Aorta (tissue), 5 donors: ENCODE results near the gene NHP2. TPM values are rescaled to one million over a fixed set of nuclear protein-coding genes. Genes with fewer than 3 reads are reported as not detected.

ENCODE experiments used
- ATAC-seq: fragments of 200-7000 bp; cut with Tn5 transposase; one replicate; pipeline ENCODE4 v1.9.1; 2022; ENCODE audit warnings: moderate library complexity; ENCODE audit not compliant: low FRiP score
- DNase-seq, 2 donors: peaks; one replicate each; pipeline ENCODE4 v3.0.0-alpha.2; 2020
- H3K27ac ChIP-seq, 2 donors: one replicate each; pipeline ENCODE4 v1.5.1; 2013; ENCODE audit warnings: low read length in 2 of 2, mild to moderate bottlenecking in 2 of 2, moderate library complexity in 2 of 2, control low read depth in 1 of 2, inconsistent platforms in 1 of 2, low read depth in 1 of 2
- H3K27me3 ChIP-seq, 2 donors: one replicate each; pipeline ENCODE4 v1.6.1; 2013; ENCODE audit warnings: control low read depth in 1 of 2, low read length in 1 of 2, mild to moderate bottlenecking in 1 of 2, moderate library complexity in 1 of 2; ENCODE audit not compliant: insufficient read depth in 2 of 2, control insufficient read depth in 1 of 2
- H3K36me3 ChIP-seq, 2 donors: one replicate each; pipeline ENCODE4 v1.6.1; 2013; ENCODE audit warnings: control low read depth in 1 of 2, low read length in 1 of 2, mild to moderate bottlenecking in 1 of 2; ENCODE audit not compliant: insufficient read depth in 2 of 2, control insufficient read depth in 1 of 2
- H3K4me1 ChIP-seq, 2 donors: one replicate each; pipeline ENCODE4 v1.6.1; 2013; ENCODE audit warnings: low read length in 2 of 2, control low read depth in 1 of 2, mild to moderate bottlenecking in 1 of 2, moderate library complexity in 1 of 2; ENCODE audit not compliant: insufficient read depth in 2 of 2, control insufficient read depth in 1 of 2
- H3K4me3 ChIP-seq, 2 donors: one replicate each; pipeline ENCODE4 v1.5.1; 2013; ENCODE audit warnings: low read length in 2 of 2, control low read depth in 1 of 2, mild to moderate bottlenecking in 1 of 2
- H3K9me3 ChIP-seq: one replicate; pipeline ENCODE4 v1.6.1; 2013; ENCODE audit warnings: mild to moderate bottlenecking, low read length; ENCODE audit not compliant: control insufficient read depth
- WGBS, 2 donors: extraction: QIAGEN DNeasy Blood & Tissue Kit; methylation state at CpG; one replicate each; pipeline ENCODE4 v1.1.7; 2013; 5-methylcytosine and 5-hydroxymethylcytosine counted together
- intact Hi-C, 2 donors: fragments of 100-400 bp; cut with DNase I; formaldehyde crosslinking; loops; one replicate each; pipeline versions ENCODE4 v1.14.2 to v1.15.0; 2022
- polyA plus RNA-seq, 2 donors: library from polyadenylated mRNA; stranded (reverse); fragments of 200-250 nt; gene quantifications; one replicate each; pipeline ENCODE4 v1.2.3, GENCODE V29; 2013
- total RNA-seq, 2 donors: library from RNA; stranded (reverse); fragmentation: NEBNext Ultra II Directional; extraction: Animal tissue kit (Norgen Biotek cat#: 25700); gene quantifications; one replicate each; pipeline ENCODE4 v1.2.1, GENCODE V29; 2021
- donor health status: healthy with polysubstance abuse.
- donor health status: Bipolar disorder and iron deficiency.
- donor health status: DM: no; HTN: no; CAD: no.
- donor health status: DM: no; HTN: no; CAD: no.
- donor health status: DM: yes; HTN: yes; CAD: no.

NHP2 gene
- total and polyA plus RNA-seq, 4 donors = 55.7 to 130 (median 83.4) TPM

DNA sequence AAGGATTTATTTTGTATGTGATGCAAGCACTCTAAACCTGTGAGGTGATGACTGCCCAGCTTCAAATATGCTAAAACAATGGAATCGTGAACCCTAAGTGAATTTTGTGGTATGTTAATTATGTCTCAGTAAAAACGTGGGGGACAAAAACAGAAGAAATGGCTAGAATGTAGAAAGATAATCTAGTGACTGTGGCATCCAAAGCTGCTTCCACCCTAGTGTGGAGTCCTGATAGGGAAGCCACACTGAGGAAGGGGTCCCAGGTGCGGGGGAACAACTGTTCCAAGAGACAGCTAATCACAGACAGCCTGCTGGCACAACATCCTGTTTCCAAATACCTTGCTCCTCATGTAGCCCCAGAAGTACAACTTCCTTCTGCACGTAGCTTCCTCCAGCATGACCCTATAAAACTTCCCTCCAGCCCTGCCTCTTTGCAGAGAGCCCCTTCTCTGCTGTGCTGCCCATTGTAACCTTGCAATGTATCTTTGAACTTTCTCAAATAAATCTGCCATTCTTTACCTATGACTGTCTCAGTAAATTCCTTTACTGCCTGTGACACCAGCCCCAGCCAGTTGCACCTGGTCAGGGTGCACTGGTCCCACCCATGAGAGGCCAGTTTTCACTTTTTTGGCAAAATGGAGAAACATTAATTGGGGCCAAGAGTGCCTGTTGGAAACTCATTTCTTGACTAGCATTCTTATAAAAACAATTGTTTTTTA is 28.6 kb upstream of the NHP2 start:
- Histone ChIP-seq H3K9me3 (peaks cover 2% of the 10 kb centered on the region), H3K27ac (no peak overlapping the region), H3K27me3 (no peaks in the 10 kb centered on the region), H3K4me3 (no peak overlapping the region), H3K4me1 (no peaks in the 10 kb centered on the region), H3K36me3 (no peaks in the 10 kb centered on the region)
- no peak for DNase-seq
- intact Hi-C loops = no loop called here
- 45 to 47% methylated on average over 4 of the region's 4 CpGs for WGBS, 2 donors
- no peak for ATAC-seq

DNA sequence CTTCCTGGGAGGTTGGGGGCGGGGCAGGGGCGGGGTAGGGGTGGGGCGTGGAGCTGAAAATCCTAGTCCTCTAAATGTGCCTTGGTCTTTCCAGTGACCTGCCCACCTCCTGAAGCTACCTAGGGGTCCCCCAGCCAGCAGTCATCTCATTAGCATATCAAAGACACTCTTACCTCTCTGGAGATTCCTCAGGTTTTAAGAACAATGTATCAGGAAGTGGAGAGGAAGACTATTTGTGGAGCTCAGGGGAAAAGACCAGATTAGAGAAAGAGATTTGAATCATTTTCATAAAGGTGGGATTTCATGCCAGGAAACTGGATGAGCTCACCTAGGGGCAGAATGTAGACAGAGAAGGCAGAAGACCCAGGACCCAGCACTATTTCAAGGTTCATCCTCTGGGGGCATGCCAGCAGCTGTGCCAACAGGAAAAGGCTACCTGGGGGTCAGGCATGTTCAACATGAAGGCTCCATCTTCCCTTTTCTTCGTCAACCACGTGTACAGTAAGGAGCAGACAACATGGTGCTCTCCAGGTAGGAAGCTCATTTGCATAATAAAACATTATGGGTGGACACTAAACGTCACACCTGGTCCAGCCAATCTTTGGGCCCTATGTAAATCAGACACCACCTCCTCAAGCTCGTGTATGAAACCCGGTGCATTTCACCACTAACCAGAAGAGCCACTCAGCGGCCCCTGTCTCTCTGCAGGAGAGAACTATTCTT is 26.6 kb upstream of the NHP2 start:
- no peaks in the 10 kb centered on the region for H3K27me3 ChIP-seq
- no peaks in the 10 kb centered on the region for H3K36me3 ChIP-seq
- no peak for ATAC-seq
- 15 to 18% methylated on average over 9 of the region's 9 CpGs for WGBS, 2 donors
- intact Hi-C loops = no loop called here
- no peak overlapping the region for H3K4me3 ChIP-seq
- H3K9me3 ChIP-seq = peaks cover 2% of the 10 kb centered on the region
- DNase-seq = no peak
- H3K27ac ChIP-seq = no peak overlapping the region
- H3K4me1 ChIP-seq = no peaks in the 10 kb centered on the region

DNA sequence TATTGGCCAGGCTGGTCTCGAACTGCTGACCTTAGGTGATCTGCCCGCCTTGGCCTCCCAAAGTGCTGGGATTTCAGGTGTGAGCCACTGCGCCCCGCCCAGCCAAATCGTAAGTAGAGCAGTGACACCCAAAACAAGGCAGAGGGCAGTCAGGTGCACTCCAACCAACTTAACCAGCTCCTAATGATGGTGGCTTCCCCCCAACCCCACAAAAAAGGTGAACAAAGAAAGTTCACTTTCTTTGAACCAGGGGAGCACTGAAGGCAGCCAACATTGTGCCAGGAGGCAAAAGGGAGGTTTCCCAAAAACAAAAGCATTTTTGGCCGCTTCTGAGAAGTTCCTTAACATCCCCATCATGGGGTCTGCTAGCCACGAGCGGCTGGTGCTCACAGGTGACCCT is 23.9 kb upstream of the NHP2 start:
- DNase-seq (no peak), ATAC-seq (no peak)
- intact Hi-C loops = no loop called here
- Histone ChIP-seq H3K9me3 (peaks cover 2% of the 10 kb centered on the region), H3K36me3 (no peaks in the 10 kb centered on the region), H3K4me1 (no peaks in the 10 kb centered on the region), H3K27me3 (no peaks in the 10 kb centered on the region), H3K27ac (no peak overlapping the region), H3K4me3 (no peak overlapping the region)
- 77 to 85% methylated on average over 8 of the region's 8 CpGs for WGBS, 2 donors

DNA sequence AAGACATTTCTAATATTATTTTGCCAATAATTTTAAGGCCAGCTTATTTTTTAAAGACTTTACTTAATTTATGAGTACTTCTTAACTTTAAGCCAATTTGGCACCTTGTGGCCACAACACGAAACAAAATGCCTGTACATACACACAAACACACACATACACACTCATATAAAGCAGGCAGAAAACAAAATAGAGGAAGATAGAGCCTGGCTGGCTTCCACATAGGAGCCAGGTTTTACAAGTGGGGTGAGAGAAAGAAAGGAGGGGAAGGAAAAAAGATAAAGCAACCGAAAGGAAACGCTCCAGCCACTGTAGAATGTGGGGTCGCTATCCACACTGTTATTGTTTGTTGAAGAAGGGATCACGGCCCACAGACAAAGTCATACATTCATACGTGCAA is 23.1 kb upstream of the NHP2 start:
- ATAC-seq = no peak
- no peaks in the 10 kb centered on the region for H3K27me3 ChIP-seq
- 62 to 76% methylated on average over 6 of the region's 6 CpGs for WGBS, 2 donors
- intact Hi-C loops = no loop called here
- peaks cover 2% of the 10 kb centered on the region for H3K9me3 ChIP-seq
- DNase-seq = no peak
- H3K36me3 ChIP-seq = no peaks in the 10 kb centered on the region
- H3K4me3 ChIP-seq = no peak overlapping the region
- no peak overlapping the region for H3K27ac ChIP-seq
- H3K4me1 ChIP-seq = no peaks in the 10 kb centered on the region

DNA sequence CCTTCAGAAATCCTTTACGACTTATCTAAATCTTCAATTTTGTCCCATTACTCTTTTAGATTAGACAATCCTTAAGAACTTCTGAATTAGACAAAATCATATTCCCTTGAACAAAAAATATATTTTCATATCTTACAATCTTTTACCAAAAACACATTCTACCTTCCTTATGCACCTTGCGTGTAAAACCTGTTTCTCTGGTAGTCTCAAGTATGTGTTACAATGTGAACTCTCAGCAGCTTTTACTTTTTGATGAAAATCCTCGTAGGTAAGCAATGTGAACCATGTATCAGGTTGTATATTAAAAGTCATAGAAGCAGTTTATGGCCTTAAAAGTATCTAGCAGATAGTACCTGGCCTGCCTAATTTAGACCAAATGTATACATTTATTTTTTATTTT is 20.8 kb upstream of the NHP2 start:
- Histone ChIP-seq H3K4me1 (no peaks in the 10 kb centered on the region), H3K4me3 (no peak overlapping the region), H3K27me3 (no peaks in the 10 kb centered on the region), H3K36me3 (no peaks in the 10 kb centered on the region), H3K27ac (no peak overlapping the region), H3K9me3 (no peaks in the 10 kb centered on the region)
- ATAC-seq (no peak), DNase-seq (no peak)
- WGBS, 2 donors = 85 to 93% methylated on average over 3 of the region's 3 CpGs
- intact Hi-C loops = no loop called here

DNA sequence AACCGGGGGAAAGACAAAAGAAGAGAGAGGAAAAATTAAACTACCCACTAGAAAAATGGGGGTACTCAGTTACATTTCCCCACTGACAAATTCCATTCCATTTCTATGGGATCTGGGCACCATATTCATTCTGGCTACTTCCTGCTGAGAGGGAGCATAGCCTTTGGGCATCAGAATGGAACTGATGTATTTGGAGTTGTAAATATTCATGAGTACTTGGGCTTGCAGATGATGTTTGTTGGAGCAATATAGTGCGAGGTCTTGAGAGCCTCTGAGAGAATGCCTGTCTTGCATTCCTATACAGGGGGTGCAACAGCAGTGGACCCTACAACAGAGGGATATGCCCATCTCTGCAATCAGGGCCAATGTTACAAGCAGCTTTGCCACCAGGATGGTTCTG is 16.8 kb upstream of the NHP2 start:
- intact Hi-C loops = no loop called here
- no peak for DNase-seq
- Histone ChIP-seq H3K27ac (no peak overlapping the region), H3K27me3 (no peaks in the 10 kb centered on the region), H3K4me3 (no peak overlapping the region), H3K4me1 (no peaks in the 10 kb centered on the region), H3K36me3 (no peaks in the 10 kb centered on the region), H3K9me3 (no peaks in the 10 kb centered on the region)
- WGBS, 2 donors = 84 to 90% methylated on average over 2 of the region's 2 CpGs
- ATAC-seq = no peak

DNA sequence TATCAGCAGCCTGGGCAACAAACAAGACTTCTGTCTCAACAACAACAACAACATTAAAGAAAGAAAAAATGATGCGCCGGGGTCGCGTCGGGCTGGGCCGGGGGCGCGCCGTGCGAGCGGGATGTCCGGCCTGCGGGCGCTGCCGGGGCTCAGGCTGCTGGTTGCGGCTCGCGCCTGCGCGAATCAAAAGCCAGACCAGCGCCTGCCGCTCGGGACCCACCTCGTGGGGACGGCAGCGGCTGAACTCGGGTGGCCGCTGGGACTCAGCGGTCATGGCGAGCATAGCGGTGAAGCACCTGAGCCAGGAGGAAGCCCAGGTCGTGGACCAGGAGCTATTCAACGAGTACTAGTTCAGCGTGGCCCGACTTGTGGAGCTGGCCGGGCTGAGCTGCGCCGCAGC is 11.9 kb upstream of the NHP2 start:
- H3K4me1 ChIP-seq = no peaks in the 10 kb centered on the region
- 31% methylated on average over 38 of the region's 38 CpGs for WGBS, 2 donors
- no peaks in the 10 kb centered on the region for H3K36me3 ChIP-seq
- DNase-seq (no peak), ATAC-seq (no peak)
- intact Hi-C loops = loop anchor here in 1 of 2 donors (10.0 kb wide), 1 partner anchor 561 kb away; the partner anchor contains the start of gene B4GALT7
- no peaks in the 10 kb centered on the region for H3K27me3 ChIP-seq
- no peaks in the 10 kb centered on the region for H3K9me3 ChIP-seq
- no peak overlapping the region for H3K27ac ChIP-seq
- no peak overlapping the region for H3K4me3 ChIP-seq

DNA sequence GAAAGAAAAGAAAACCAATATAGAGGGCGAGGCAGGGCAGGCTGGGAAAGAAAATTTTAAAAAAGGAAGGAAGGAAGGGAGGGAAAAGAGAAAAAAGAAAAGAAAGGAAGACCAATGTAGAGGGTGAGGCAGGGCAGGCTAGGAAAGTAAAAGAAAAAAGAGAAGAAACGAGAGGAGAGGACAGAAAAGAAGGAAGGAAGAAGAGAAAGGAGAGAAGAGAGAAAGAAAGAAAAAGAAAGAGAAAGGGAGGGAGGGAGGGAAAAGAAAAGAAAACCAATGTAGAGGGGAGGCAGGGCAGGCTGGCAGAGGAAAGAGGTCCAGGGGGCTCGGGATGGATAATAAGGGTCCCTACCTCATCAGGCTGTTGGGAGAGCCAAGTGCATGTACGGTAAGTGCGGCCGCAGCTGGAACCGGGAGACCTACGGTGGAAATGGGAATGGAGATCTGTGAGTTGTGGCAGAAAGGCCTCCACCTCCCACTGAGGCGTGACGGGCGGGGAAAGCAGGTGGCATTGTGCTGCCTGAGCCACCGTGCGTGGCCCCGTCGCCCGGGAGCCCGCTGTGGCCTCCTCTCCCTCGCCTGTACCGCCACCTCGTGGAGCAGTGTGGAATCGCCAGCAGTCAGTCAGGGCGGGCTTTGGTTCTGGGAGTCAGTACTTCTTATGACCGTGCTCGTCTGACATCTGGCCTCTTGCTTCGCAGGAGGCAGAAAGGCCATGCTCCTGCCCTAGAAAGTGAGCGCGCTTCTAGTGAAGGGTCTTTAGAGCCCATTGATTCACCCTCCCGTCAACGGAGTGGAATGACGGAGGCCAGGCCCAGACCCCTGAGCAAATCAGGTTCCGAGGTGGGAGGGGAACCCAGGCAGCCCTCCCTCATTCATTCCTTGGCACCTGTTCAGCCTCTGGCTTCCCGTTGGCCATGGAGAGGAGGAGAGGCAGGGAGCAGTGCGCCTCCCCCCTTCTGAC is 10.4 kb upstream of the NHP2 start:
- no peaks in the 10 kb centered on the region for H3K4me1 ChIP-seq
- ATAC-seq (peak; percentile 97), DNase-seq (peak; percentile 88 to 97)
- no peak overlapping the region for H3K27ac ChIP-seq
- H3K9me3 ChIP-seq = no peaks in the 10 kb centered on the region
- no peaks in the 10 kb centered on the region for H3K27me3 ChIP-seq
- intact Hi-C loops = loop anchor here (1.0 to 10.0 kb wide), 3 partner anchors 87 to 559 kb away; partner anchors contain the start of gene B4GALT7 (in 1 of the 2)
- 8 to 9% methylated on average over 33 of the region's 33 CpGs for WGBS, 2 donors
- no peak overlapping the region for H3K4me3 ChIP-seq
- H3K36me3 ChIP-seq = no peaks in the 10 kb centered on the region
